Ramos (cell line): ENCODE measurements around the gene USP53.
"Not testable (repeated sequence)": the region's sequence is repeated elsewhere in the genome, so short reads cannot be mapped to it uniquely, and the experiment has no call there.

Experiments
- in situ Hi-C: fragments of 300-500 bp; cut with MboI; formaldehyde crosslinking; loops from one replicate; pipeline ENCODE4 v1.14.3; 2022; ENCODE audit warnings: low sequenced_read_pairs; ENCODE audit not compliant: unreplicated experiment

USP53 gene

DNA sequence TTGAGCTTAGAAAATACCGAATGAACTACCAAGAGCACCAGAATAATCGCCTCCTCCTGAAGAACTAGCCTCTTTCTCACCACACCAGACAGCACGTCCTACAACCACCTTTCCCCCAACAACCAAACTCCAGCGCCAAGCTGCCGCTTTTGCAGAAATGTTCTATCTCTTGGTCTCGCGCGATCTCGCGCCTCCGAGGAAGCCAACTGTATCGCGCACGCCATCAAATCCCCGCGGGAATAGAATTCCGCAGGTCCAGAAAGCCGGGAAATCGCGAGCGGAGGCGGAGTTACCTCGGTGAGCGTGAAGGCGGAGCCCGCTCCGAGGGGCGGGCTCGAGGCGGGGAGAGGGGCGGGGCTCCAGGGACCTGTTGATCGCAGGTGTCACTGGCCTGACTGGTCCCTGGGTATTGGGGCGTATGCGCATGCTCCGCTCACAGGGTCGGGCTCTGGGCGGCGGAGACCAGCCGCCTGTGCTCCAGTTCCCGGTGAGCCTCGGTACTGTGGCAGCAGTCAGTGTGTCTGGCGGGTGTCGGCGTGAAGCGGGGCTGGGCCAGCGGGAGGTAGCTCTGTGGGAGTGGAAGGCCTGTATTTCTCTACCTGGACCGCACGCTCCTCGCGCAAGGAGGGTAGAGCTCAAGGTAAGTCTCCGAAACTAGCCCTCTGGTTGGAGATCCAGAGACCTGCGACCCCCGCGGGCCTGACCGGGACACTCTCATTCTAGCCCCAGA lies at the start of gene USP53:
Gene USP53 (plus strand): TSS at position 480 of the 730 bp plus-strand sequence. CDS start 27,047 bp downstream, outside the sequence.
- in situ Hi-C loops = no loop called here

DNA sequence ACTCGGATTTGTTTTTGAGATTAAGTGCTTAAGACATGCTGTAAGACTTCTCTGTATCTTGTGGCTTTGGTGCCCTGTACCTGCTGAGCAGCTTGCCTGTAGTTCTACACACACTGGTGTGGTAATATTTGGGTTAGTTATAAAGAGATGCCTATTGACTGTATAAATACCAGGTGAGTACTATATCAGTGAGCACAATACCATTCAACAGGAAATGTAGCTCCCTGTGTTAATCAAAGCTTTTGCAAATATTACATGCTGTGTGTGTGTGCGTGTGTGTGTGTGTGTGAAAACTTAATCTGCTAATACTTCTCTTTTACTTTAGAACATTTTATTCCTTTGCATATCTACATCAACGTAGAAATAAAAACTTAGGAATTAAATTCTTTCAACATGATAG lies 46.7 kb upstream of the USP53 start:
- in situ Hi-C loops = no loop called here

DNA sequence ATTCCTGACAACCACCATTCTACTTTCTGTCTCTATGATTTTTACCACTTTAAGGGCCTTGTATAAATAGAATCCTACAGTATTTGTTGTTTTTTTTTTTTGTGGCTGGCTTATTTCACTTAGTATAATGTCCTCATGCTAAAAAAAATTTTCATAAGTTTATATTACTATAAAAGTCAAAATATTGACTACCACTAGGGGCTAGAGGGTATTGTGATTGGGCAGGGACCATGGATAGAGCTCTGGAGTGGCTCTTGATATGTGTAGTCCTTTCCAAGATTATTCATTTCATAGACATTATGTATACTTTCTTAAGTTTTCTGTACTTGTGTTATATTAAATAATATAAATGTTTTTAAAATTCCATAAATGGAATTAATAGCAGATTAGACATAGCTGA lies 42.3 kb upstream of the USP53 start:
- in situ Hi-C loops = no loop called here

DNA sequence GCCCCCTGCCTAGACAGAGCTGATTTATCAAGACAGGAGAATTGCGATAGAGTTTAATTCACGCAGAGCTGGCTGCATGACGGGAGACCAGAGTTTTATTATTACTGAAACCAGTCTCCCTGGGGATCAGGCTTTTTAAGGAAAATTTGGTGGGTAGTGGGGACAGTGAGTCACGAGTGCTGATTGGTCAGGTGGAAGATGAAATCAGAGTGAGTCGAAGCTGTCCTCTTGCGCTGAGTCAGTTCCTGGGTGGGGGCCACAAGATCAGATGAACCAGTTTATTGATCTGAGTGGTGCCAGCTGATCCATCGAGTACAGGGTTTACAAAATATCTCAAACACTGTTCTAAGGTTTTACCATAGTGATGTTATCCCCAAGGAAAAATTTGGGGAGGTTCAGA lies 40.3 kb upstream of the USP53 start:
- in situ Hi-C loops = no loop called here

DNA sequence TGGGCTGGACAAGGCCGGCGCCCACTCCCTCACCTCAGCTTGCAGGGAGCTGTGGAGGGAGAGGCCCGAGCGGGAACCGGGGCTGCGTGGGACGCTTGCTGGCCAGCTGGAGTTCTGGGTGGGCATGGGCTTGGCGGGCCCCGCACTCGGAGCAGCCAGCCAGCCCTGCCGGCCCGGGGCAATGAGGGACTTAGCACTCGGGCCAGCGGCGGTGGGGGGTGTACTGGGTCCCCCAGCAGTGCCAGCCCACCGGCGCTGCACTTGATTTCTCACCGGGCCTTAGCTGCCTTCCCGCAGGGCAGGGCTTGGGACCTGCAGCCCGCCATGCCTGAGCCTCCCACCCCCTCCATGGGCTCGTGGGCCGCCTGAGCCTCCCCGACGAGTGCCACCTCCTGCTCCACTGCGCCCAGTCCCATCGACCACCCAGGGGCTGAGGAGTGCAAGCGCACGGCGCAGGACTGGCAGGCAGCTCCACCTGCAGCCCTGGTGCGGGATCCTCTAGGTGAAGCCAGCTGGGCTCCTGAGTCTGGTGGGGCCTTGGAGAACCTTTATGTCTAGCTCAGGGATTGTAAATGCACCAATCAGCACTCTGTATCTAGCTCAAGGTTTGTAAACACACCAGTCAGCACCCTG lies 38.7 kb upstream of the USP53 start:
- in situ Hi-C loops = not testable (repeated sequence)

DNA sequence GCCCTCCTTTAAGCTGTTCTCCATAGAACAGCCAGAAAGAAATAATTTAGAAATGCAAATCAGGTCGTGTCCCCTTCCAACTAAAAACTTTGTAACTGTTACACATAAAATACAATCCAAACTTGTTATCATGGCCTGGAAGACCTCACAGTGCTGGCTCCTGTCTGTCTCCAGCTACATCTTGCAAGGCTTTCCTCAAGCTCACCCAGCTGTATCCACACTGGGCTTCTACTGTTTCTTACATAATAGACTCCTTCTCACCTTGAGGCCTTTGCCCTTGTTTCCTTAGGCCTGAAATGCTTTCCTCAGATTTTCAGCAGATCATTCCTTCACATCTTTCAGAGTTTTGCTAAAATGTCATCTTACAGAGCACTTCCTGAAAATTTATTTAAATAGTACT lies 33.5 kb upstream of the USP53 start:
- in situ Hi-C loops = no loop called here

DNA sequence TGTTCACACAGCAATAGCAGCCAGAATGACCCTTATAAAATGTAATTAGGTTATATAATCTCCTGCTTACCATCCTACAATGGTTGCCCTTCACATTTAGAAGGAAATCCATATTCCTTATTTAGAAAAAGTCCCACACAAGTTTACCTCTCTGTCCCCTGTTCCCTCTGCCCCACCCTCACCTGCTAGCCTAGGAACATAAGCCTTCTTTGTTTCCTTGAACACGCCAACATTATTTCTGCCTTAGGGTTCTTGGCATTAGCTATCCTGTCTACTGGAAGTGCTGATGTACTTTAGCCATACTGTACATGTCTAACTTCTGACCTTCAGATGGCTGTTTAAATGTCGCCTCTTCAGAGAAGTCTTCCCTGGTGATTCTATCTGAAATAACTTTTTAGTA lies 28.4 kb upstream of the USP53 start:
- in situ Hi-C loops = no loop called here

DNA sequence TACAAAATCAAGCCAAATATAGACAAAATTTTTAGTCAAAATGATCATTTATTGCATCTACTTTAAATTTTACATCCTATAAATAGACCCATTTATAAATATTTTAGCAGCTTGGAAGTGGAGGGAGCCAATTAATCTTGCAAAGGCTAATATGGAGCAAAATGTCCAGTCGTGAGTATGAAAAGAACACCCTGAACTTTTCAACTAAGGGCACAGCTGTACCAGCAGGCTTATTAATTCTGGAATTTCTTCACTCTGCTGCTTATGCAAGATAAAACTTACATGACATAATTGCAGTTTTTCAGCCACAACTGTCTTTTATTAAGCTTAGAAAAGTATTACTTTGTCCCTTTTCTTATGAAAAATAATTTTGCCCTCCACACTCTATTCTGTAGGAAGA lies 22.9 kb upstream of the USP53 start:
- in situ Hi-C loops = no loop called here

DNA sequence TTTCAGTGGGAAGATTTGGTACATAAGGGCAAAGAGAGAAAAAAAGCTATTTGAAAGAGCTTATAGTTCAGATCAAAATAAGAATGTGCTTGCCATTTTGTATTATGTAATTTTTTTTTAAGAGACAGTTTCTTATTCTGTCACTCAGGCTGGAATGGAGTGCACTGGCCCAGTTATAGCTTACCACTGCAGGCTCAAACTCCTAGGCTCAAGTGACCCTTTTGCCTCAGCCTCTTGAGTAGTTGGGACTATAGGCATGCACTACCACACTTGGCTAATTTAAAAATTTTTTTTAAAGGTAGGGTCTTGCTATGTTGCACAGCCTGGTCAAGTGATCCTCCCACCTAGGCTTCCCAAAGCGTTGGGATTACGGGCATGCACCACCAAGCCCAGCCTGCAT lies 22.2 kb upstream of the USP53 start:
- in situ Hi-C loops = no loop called here

DNA sequence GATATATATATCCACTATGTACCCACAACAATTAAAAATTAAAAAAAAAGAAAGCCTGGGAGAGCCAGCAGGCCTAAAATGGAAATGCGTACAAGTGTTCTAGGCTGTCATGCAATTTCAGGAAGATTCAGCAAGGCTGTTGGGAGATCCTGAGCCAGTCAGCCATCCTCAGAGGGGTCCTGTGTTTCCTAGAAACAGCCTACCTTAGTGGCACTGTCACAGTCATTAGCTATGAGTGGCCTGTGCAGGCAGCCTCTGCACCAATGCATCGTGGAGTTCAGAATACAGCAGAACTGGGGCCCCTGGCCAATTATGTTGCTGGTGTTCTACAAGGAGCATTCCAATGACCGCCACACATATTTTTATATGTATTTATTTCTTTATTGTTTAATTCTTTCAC lies 21.0 kb upstream of the USP53 start:
- in situ Hi-C loops = no loop called here

DNA sequence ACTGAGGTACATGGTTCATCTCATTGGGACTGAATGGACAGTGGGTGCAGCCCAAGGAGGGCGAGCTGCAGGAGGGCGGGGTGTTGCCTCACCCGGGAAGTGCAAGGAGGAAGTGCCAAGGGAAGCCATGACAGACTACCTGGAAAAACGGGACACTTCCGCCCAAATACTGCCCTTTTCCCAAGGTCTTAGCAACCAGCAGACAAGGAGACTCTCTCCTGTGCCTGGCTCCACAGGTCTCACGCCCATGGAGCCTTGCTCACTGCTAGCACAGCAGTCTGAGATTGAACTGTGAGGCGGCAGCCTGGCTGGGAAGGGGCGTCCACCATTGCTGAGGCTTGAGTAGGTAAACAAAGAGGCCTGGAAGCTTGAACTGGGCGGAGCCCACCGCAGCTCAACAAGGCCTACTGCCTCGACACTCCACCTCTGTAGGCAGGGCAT lies 14.7 kb upstream of the USP53 start:
- in situ Hi-C loops = no loop called here

DNA sequence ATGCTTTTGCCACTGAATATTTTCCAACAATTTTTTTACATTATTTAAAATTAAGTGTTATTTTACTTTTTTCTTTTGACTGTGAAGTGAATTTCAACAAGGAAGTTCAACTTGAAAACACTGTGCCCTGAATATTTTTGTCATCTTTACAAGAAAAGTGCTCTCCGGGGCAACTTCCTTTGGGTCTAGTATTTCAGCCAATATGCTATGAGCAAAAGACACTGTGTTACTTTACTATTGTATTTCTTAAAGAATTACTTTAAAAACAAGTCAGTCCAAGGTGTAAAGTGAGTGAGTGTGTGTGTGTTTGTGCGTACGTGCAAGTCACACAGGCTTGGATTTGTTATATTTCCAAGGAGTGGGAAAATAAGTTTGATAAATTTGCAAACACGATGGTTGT lies 7.6 kb upstream of the USP53 start:
- in situ Hi-C loops = no loop called here

DNA sequence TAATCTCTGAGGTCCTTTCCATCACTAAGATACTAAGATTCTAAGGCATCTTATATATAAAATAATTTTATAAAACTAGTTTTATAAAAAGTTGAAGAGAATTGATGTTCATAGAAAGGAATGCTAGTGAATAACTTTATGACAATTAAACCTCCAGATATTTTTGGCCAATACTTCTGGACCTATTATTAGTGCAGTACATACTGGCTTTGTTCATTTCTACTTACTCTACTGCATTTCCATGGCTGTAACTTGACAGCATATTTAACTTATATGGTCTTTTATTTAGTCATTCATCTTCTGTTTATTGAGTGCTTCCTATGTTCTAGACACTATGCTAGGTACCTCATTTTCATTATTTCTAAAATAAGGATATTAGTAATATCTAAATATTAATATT lies 6.8 kb upstream of the USP53 start:
- in situ Hi-C loops = no loop called here

DNA sequence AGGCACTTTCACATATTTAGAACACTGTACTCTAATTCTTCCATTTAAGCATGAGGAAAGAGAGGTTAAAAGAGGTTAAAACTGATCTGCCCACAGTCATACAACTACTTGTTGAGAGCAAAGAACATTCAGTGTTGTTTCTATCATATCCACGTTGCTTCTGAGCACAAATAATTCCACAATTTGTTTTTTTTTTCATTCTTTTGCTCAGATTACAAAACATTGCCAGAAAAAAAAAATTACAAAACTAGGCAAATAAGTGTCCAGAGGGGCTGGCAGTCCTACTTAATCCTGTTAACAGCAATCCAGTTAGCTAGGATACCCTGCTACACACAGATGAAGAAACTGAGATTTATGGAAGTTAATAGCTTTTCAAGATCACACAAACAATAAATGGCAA lies 6.3 kb upstream of the USP53 start:
- in situ Hi-C loops = no loop called here

DNA sequence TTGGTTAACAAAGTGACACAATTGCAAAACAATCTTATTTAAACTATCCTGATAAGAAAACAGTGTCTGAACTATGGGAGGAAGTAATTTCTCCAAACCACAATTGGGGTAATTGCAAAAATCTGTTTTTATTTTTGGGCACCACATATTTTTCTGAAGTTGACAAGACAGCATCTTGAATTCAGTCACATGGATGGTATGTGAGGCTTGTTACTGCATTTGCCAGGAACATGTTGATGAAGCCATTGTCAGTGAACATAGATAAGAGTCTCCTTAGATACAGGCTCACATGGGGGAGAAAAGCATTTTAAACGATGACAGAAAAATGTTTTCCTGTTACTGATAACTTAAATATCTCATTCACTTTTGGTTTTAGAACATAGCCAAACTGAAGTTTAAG lies 5.5 kb upstream of the USP53 start:
- in situ Hi-C loops = no loop called here

DNA sequence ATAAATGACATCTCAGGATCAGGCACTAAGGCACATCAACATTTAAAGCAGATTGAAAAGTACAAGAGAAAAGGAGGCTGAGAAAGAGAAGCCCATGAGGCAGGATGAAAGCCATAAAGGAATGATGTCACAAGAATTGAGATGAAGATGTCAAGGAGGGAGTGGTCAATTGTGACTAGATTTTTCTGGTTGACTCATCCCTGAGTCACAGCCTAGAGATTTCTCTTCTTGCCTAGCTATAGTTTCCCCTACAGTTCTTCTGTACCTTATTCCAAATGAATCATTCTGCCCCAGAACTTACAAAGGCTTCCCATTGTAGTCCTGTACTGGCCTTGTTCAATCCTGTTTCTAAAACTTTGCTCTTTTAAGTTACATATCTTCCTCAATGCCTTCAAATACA lies 3.4 kb upstream of the USP53 start:
- in situ Hi-C loops = no loop called here

DNA sequence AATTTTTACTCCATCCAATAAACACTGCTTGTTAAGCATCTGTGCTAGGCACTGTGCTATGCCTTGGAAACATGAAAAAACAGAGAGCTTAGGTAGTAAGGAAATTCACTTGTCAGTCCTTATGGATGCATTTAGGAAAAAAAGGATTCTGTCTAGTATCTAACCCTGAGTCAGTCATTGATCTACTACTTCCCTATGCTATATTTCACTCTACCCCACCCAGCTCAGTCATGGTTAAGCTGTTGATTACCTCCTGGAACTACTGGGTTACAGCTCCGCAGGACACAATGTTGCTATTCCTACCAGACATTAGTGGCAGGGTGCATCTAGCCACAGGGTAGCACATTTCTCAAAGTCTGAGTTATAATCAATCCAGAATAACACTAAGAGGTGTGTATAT lies 2.9 kb upstream of the USP53 start:
- in situ Hi-C loops = no loop called here

DNA sequence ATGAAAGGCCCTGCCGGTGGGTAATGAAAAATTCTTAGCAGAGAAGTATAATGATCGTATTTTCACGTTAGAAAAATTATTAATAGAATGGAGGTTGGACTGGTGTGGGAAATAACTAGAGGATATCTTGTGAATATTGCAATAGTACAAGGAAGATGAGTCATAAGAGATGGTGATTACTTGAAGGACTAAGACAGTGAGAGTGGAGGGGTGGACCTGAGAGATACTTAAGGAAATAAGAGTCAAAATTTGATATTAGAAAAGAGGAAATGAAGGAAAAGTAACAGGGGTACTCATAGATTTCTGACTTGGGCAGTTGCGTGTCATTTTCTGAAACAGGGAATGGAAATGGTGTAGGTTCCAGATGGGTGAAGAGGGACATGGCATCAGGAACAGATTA lies 1.7 kb upstream of the USP53 start:
- in situ Hi-C loops = no loop called here

DNA sequence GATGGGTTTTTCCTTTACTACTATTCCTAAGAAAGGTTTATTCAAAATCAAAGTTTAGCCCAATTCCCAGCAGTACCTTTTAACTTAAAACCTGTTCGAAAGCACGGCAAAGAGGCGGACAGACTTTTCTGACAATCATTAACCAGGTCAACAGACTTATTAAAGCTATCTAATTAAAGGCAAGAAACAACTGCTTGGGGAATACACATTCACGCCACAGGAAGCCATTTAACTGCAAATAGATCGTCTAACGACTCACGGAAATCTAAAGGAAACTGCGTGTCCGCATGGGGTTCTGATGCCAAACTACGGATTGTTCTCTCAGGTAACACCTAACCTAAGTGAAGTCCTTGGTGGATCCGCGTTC lies 663 bp upstream of the USP53 start:
- in situ Hi-C loops = no loop called here

DNA sequence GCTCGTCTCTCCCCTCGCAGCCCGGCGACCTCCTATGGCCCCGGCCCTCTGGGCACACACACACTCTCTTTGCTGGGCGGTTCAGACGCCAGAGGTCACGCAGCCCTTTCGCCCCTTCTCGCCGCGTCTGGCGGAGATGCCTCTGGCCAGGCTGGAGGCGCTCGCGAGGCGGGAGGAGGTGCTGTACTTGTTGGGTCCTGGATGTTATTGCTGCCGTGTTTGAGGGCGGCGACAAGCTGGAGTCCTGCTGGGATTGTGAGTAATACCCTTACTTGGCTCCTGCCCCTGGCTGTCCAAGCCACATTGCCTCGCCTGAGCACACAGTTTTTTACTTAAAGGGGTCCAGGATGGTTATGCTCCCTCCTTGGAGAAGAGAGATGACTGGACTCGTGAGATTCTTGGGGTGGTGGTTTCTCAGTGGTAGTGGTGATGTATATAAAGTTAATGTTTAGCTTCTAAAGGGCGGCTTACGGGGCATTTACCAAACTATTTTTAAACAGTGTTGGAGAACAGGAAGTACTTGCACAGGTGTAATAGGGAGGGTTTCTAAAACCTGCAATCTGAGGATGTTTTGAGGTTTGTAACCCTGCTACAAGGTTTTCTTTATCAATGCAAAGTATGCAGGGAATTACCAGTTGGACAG lies 572 bp downstream of the USP53 start:
- in situ Hi-C loops = no loop called here

DNA sequence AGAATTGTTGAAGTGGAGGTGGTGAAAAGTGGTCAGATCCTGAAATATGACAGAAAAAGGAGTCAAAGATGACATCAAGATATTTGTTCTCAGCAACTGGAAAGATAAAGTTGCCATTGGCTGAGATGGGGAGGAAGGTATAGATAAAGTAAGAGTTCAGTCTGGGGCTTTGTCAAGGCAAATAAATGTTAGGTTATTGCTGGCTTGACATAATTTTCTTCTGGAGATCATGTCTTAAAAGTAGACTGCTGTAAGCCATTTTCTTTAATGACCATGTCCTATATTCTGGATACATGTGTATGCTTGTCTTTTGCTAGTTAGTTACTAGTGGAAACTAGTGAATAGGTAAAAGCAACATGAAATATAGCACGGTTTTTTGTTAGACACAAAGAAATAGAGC lies 5.6 kb downstream of the USP53 start:
- in situ Hi-C loops = no loop called here

DNA sequence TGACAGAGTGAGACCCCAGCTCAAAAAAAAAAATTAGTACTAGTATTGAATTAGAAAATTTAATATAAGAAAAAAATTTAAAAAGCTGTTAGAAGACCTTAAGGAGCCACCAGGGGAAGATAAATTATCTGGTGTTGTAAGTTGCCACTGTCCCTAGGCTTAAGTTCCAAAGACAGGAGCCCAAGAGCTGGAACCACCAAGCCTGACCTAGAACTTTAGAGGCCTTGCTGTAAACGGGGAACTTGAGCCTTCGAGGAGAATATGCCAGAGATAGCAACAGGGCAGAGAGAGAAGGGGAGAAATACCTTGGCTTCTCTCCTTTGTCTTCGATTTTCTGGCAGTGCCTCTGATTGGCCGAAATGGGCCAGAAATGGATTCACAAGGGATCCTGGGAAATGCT lies 8.9 kb downstream of the USP53 start:
- in situ Hi-C loops = no loop called here
